Measurements from ENCODE around the gene ADORA3.

GRCh38 chr1:111483876-111484275, 19.6 kb downstream of the ADORA3 start:
- TF ChIP-seq MAZ (IDR thresholded peaks at IDR 0.05; ENCODE audit: borderline replicate concordance, low read depth, low read length), result no peak
- no peak for TF ChIP-seq CTCF (conservative IDR thresholded peaks at IDR 0.05; ENCODE audit: low read depth, low read length)
- no peak for TF ChIP-seq RCOR1 (IDR thresholded peaks at IDR 0.05; ENCODE audit: insufficient replicate concordance, low read length)
- no peak for TF ChIP-seq RAD21 (IDR thresholded peaks at IDR 0.05; ENCODE audit: low read length)
- no peak for TF ChIP-seq SMC3 (IDR thresholded peaks at IDR 0.05; ENCODE audit: low read depth, low read length)
- no peak for TF ChIP-seq POLR2A (IDR thresholded peaks at IDR 0.05; ENCODE audit: low read depth, low read length)
- TF ChIP-seq NFE2L2 (IDR thresholded peaks at IDR 0.05; ENCODE audit: low read depth, low read length), result no peak
- TF ChIP-seq, protein P1, sequence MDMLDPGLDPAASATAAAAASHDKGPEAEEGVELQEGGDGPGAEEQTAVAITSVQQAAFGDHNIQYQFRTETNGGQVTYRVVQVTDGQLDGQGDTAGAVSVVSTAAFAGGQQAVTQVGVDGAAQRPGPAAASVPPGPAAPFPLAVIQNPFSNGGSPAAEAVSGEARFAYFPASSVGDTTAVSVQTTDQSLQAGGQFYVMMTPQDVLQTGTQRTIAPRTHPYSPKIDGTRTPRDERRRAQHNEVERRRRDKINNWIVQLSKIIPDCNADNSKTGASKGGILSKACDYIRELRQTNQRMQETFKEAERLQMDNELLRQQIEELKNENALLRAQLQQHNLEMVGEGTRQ (IDR thresholded peaks at IDR 0.05; ENCODE audit: low read depth, low read length), result no peak
- no peak for TF ChIP-seq CHD1 (IDR thresholded peaks at IDR 0.05; ENCODE audit: low read depth, low read length)
- no peak for TF ChIP-seq RFX5 (IDR thresholded peaks at IDR 0.05; ENCODE audit: low read depth, low read length)
- TF ChIP-seq FOS (IDR thresholded peaks at IDR 0.05; ENCODE audit: low read depth, low read length), result no peak
- TF ChIP-seq BHLHE40 (IDR thresholded peaks at IDR 0.05; ENCODE audit: low read depth, low read length), result no peak
- TF ChIP-seq CEBPB (IDR thresholded peaks at IDR 0.05; ENCODE audit: low read depth, low read length), result no peak
